GM23338 (cell line): ENCODE measurements around the gene KDM7A. TPM values are rescaled to one million over a fixed set of nuclear protein-coding genes. Genes with fewer than 3 reads are reported as not detected.

Source experiments
- ATAC-seq: fragments of 200-7000 bp; cut with Tn5 transposase; 3 replicates; pipeline ENCODE4 v1.9.1; 2020
- DNase-seq: peaks from one replicate; pipeline ENCODE4 v3.0.0-alpha.2; 2015; ENCODE audit warnings: low spot score
- H2AFZ ChIP-seq: fragments of 200-600 bp; sonication (generic); 2 replicates; pipeline ENCODE4 v1.8.0; 2016; ENCODE audit warnings: antibody characterized with exemption, mild to moderate bottlenecking, moderate library complexity
- H3F3A ChIP-seq: fragments of 200-600 bp; sonication (generic); replicated peaks from 2 replicates; pipeline ENCODE4 v1.8.0; 2017; ENCODE audit warnings: antibody characterized with exemption, mixed run types, low read depth
- H3K27ac ChIP-seq: fragments of 200-600 bp; sonication (generic); 2 replicates; pipeline ENCODE4 v1.6.1; 2016; ENCODE audit warnings: low read depth
- H3K27me3 ChIP-seq: fragments of 200-600 bp; sonication (generic); 2 replicates; pipeline ENCODE4 v1.8.0; 2016; ENCODE audit warnings: mild to moderate bottlenecking, mixed run types, moderate library complexity; ENCODE audit not compliant: insufficient read depth
- H3K36me3 ChIP-seq: fragments of 200-600 bp; sonication (generic); 2 replicates; pipeline ENCODE4 v1.8.0; 2016; ENCODE audit warnings: mild to moderate bottlenecking; ENCODE audit not compliant: insufficient read depth
- H3K4me1 ChIP-seq: fragments of 200-600 bp; sonication (generic); 2 replicates; pipeline ENCODE4 v1.8.0; 2016; ENCODE audit warnings: mild to moderate bottlenecking, moderate library complexity; ENCODE audit not compliant: insufficient read depth
- H3K4me2 ChIP-seq: fragments of 200-600 bp; sonication (generic); 2 replicates; pipeline ENCODE4 v1.7.1; 2017; ENCODE audit warnings: mixed run types
- H3K4me3 ChIP-seq: fragments of 200-600 bp; sonication (generic); 2 replicates; pipeline ENCODE4 v1.6.1; 2016; ENCODE audit warnings: mixed run types
- H3K79me2 ChIP-seq: fragments of 200-600 bp; sonication (generic); replicated peaks from 2 replicates; pipeline ENCODE4 v1.8.0; 2017; ENCODE audit warnings: mild to moderate bottlenecking; ENCODE audit not compliant: insufficient read depth
- H3K9me2 ChIP-seq: fragments of 200-600 bp; sonication (generic); 2 replicates; pipeline ENCODE4 v1.8.0; 2017; ENCODE audit not compliant: insufficient read depth
- H4K20me1 ChIP-seq: fragments of 200-600 bp; sonication (generic); replicated peaks from 2 replicates; pipeline ENCODE4 v1.8.0; 2017; ENCODE audit warnings: mild to moderate bottlenecking; ENCODE audit not compliant: insufficient read depth
- H3K27ac Mint-ChIP-seq: 2 replicates; pipeline ENCODE4 v1.8.0; 2020; ENCODE audit warnings: inconsistent platforms, mild to moderate bottlenecking, moderate library complexity, mixed read lengths
- H3K27me3 Mint-ChIP-seq: 3 replicates; pipeline ENCODE4 v1.8.0; 2022; ENCODE audit warnings: low read depth, mild to moderate bottlenecking, moderate library complexity, mixed read lengths, inconsistent platforms; ENCODE audit not compliant: insufficient read depth, poor library complexity
- H3K36me3 Mint-ChIP-seq: 3 replicates; pipeline ENCODE4 v1.8.0; 2021; ENCODE audit warnings: low read depth, mild to moderate bottlenecking, inconsistent platforms, moderate library complexity, mixed read lengths
- H3K4me1 Mint-ChIP-seq: 3 replicates; pipeline ENCODE4 v1.8.0; 2020; ENCODE audit warnings: mild to moderate bottlenecking, inconsistent platforms, mixed read lengths
- H3K4me3 Mint-ChIP-seq: 3 replicates; pipeline ENCODE4 v1.8.0; 2021; ENCODE audit warnings: moderate library complexity, mild to moderate bottlenecking, inconsistent platforms, mixed read lengths
- H3K9me3 Mint-ChIP-seq: 3 replicates; pipeline ENCODE4 v1.8.0; 2020; ENCODE audit warnings: moderate library complexity, mild to moderate bottlenecking, inconsistent platforms, mixed read lengths
- EZH2phosphoT487 ChIP-seq: fragments of 200-600 bp; sonication (generic); IDR thresholded peaks from one replicate; pipeline ENCODE4 v1.8.1; 2018; ENCODE audit warnings: antibody characterized with exemption; ENCODE audit not compliant: unreplicated experiment
- NANOG ChIP-seq: IDR thresholded peaks from 2 replicates; pipeline ENCODE4 v1.6.1; 2016; ENCODE audit warnings: antibody characterized with exemption, borderline replicate concordance
- STAT1 ChIP-seq: IDR thresholded peaks from one replicate; pipeline ENCODE4 v1.6.1; 2016; ENCODE audit warnings: antibody characterized with exemption; ENCODE audit not compliant: unreplicated experiment
- ZNF114 ChIP-seq: fragments of 250-450 bp; sonication (Bioruptor Pico); IDR thresholded peaks from 2 replicates; pipeline ENCODE4 v1.5.0; 2020; ENCODE audit warnings: mild to moderate bottlenecking, moderate library complexity
- polyA plus RNA-seq: library from polyadenylated mRNA; unstranded; fragments of >200 nt; fragmentation: Nextera tagmentation; extraction: Ambion mirVana; gene quantifications from 2 replicates; pipeline ENCODE4 v1.2.1, GENCODE V29; 2016
- total RNA-seq: library from RNA; depleted of rRNA; stranded (reverse); fragments of >200 nt; shearing (Covaris generic); gene quantifications from 2 replicates; pipeline ENCODE4 v1.2.3, GENCODE V29; 2014
- TF ChIP-seq, protein P1 (sequence below): IDR thresholded peaks from one replicate; pipeline ENCODE4 v1.6.1; 2018; ENCODE audit warnings: antibody characterized with exemption; ENCODE audit not compliant: unreplicated experiment
- TF ChIP-seq, protein P2 (sequence below): fragments of 250-450 bp; sonication (Bioruptor Pico); IDR thresholded peaks from 2 replicates; pipeline ENCODE4 v1.5.0; 2020; ENCODE audit warnings: mild to moderate bottlenecking, moderate library complexity
- TF ChIP-seq, protein P3 (sequence below), 2 experiments: fragments of 200-600 bp in 1 of 2; sonication (generic) in 1 of 2; conservative IDR thresholded peaks; 2 replicates each; pipeline versions ENCODE4 v1.5.1 to v1.6.1; 2016 to 2017; ENCODE audit warnings: antibody characterized with exemption in 2 of 2, low read depth in 2 of 2, mild to moderate bottlenecking in 2 of 2, moderate library complexity in 1 of 2

The KDM7A gene
- total and polyA plus RNA-seq, 2 experiments from 2014 or later = 2.3 to 10.8 TPM

DNA sequence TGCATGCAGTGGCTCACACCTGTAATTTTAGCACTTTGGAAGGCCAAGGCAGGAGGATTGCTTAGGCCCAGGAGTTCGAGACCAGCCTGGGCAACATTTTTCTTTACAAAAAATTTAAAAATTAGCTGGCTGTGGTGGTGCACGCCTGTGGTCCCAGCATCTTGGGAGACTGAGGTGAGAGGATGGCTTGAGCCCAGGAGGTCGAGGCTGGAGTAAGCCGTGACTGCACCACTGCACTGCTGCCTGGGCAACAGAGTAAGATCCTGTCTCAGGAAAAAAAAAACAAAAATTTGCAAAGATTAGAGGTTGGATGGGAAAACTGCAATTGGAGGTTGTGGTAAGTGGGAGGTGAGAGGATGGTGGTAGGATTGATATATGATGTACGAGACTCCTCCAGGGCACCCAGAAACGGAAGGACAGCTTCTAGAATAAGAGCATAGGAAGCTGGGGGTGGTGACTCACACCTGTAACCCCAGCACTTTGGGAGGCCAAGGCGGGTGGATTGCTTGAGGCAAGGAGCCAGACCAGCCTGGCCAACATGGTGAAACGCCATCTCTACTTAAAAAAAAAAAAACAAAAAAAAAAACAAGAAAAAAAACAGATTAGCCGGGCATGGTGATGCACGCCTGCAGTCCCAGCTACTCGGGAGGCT lies 94.9 kb downstream of the KDM7A start:
- no peak overlapping the region for H3K4me2 ChIP-seq
- H3K36me3 Mint-ChIP-seq = no peaks in the 10 kb centered on the region
- no peaks in the 10 kb centered on the region for H3K36me3 ChIP-seq
- no peak overlapping the region for H3K4me3 ChIP-seq
- H3K27me3 ChIP-seq = no peaks in the 10 kb centered on the region
- no peaks in the 10 kb centered on the region for H3K79me2 ChIP-seq
- no peaks in the 10 kb centered on the region for H4K20me1 ChIP-seq
- no peaks in the 10 kb centered on the region for H3K4me1 ChIP-seq
- no peaks in the 10 kb centered on the region for H3K9me3 Mint-ChIP-seq
- no peaks in the 10 kb centered on the region for H3K9me2 ChIP-seq
- no peak overlapping the region for H3K27ac Mint-ChIP-seq
- TF ChIP-seq, protein P1, sequence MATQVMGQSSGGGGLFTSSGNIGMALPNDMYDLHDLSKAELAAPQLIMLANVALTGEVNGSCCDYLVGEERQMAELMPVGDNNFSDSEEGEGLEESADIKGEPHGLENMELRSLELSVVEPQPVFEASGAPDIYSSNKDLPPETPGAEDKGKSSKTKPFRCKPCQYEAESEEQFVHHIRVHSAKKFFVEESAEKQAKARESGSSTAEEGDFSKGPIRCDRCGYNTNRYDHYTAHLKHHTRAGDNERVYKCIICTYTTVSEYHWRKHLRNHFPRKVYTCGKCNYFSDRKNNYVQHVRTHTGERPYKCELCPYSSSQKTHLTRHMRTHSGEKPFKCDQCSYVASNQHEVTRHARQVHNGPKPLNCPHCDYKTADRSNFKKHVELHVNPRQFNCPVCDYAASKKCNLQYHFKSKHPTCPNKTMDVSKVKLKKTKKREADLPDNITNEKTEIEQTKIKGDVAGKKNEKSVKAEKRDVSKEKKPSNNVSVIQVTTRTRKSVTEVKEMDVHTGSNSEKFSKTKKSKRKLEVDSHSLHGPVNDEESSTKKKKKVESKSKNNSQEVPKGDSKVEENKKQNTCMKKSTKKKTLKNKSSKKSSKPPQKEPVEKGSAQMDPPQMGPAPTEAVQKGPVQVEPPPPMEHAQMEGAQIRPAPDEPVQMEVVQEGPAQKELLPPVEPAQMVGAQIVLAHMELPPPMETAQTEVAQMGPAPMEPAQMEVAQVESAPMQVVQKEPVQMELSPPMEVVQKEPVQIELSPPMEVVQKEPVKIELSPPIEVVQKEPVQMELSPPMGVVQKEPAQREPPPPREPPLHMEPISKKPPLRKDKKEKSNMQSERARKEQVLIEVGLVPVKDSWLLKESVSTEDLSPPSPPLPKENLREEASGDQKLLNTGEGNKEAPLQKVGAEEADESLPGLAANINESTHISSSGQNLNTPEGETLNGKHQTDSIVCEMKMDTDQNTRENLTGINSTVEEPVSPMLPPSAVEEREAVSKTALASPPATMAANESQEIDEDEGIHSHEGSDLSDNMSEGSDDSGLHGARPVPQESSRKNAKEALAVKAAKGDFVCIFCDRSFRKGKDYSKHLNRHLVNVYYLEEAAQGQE = no peak
- TF ChIP-seq EZH2phosphoT487 = no peak
- no peak for TF ChIP-seq STAT1
- TF ChIP-seq, protein P2, sequence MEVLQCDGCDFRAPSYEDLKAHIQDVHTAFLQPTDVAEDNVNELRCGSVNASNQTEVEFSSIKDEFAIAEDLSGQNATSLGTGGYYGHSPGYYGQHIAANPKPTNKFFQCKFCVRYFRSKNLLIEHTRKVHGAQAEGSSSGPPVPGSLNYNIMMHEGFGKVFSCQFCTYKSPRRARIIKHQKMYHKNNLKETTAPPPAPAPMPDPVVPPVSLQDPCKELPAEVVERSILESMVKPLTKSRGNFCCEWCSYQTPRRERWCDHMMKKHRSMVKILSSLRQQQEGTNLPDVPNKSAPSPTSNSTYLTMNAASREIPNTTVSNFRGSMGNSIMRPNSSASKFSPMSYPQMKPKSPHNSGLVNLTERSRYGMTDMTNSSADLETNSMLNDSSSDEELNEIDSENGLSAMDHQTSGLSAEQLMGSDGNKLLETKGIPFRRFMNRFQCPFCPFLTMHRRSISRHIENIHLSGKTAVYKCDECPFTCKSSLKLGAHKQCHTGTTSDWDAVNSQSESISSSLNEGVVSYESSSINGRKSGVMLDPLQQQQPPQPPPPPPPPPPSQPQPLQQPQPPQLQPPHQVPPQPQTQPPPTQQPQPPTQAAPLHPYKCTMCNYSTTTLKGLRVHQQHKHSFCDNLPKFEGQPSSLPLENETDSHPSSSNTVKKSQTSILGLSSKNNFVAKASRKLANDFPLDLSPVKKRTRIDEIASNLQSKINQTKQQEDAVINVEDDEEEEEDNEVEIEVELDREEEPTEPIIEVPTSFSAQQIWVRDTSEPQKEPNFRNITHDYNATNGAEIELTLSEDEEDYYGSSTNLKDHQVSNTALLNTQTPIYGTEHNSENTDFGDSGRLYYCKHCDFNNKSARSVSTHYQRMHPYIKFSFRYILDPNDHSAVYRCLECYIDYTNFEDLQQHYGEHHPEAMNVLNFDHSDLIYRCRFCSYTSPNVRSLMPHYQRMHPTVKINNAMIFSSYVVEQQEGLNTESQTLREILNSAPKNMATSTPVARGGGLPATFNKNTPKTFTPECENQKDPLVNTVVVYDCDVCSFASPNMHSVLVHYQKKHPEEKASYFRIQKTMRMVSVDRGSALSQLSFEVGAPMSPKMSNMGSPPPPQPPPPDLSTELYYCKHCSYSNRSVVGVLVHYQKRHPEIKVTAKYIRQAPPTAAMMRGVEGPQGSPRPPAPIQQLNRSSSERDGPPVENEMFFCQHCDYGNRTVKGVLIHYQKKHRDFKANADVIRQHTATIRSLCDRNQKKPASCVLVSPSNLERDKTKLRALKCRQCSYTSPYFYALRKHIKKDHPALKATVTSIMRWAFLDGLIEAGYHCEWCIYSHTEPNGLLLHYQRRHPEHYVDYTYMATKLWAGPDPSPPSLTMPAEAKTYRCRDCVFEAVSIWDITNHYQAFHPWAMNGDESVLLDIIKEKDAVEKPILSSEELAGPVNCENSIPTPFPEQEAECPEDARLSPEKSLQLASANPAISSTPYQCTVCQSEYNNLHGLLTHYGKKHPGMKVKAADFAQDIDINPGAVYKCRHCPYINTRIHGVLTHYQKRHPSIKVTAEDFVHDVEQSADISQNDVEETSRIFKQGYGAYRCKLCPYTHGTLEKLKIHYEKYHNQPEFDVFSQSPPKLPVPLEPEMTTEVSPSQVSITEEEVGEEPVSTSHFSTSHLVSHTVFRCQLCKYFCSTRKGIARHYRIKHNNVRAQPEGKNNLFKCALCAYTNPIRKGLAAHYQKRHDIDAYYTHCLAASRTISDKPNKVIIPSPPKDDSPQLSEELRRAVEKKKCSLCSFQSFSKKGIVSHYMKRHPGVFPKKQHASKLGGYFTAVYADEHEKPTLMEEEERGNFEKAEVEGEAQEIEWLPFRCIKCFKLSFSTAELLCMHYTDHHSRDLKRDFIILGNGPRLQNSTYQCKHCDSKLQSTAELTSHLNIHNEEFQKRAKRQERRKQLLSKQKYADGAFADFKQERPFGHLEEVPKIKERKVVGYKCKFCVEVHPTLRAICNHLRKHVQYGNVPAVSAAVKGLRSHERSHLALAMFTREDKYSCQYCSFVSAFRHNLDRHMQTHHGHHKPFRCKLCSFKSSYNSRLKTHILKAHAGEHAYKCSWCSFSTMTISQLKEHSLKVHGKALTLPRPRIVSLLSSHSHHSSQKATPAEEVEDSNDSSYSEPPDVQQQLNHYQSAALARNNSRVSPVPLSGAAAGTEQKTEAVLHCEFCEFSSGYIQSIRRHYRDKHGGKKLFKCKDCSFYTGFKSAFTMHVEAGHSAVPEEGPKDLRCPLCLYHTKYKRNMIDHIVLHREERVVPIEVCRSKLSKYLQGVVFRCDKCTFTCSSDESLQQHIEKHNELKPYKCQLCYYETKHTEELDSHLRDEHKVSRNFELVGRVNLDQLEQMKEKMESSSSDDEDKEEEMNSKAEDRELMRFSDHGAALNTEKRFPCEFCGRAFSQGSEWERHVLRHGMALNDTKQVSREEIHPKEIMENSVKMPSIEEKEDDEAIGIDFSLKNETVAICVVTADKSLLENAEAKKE (CRISPR knock-in tag) = no peak
- no peak for TF ChIP-seq NANOG
- TF ChIP-seq, protein P3, sequence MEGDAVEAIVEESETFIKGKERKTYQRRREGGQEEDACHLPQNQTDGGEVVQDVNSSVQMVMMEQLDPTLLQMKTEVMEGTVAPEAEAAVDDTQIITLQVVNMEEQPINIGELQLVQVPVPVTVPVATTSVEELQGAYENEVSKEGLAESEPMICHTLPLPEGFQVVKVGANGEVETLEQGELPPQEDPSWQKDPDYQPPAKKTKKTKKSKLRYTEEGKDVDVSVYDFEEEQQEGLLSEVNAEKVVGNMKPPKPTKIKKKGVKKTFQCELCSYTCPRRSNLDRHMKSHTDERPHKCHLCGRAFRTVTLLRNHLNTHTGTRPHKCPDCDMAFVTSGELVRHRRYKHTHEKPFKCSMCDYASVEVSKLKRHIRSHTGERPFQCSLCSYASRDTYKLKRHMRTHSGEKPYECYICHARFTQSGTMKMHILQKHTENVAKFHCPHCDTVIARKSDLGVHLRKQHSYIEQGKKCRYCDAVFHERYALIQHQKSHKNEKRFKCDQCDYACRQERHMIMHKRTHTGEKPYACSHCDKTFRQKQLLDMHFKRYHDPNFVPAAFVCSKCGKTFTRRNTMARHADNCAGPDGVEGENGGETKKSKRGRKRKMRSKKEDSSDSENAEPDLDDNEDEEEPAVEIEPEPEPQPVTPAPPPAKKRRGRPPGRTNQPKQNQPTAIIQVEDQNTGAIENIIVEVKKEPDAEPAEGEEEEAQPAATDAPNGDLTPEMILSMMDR (conservative IDR thresholded peaks at IDR 0.05; ENCODE audit: low read depth in 2 of 2) = no peak
- no peak for TF ChIP-seq ZNF114
- peaks cover 3% of the 10 kb centered on the region for H3K27me3 Mint-ChIP-seq
- no peaks in the 10 kb centered on the region for H3F3A ChIP-seq
- peaks cover 11% of the 10 kb centered on the region for H3K4me1 Mint-ChIP-seq
- H2AFZ ChIP-seq = no peak overlapping the region
- no peak overlapping the region for H3K27ac ChIP-seq
- no peak for DNase-seq
- no peak overlapping the region for H3K4me3 Mint-ChIP-seq
- ATAC-seq = no peak
